Esophagus muscularis mucosa (tissue), 4 donors: ENCODE measurements around the gene SCAMP3. TPM values are rescaled to one million over a fixed set of nuclear protein-coding genes. Genes with fewer than 3 reads are reported as not detected.
A peak's percentile ranks its signal among the peaks of the same experiment; 100 is the strongest.
"Not testable (repeated sequence)": the region's sequence is repeated elsewhere in the genome, so short reads cannot be mapped to it uniquely, and the experiment has no call there.

Experiments used
- DNase-seq: peaks from one replicate; pipeline ENCODE4 v3.0.0-alpha.2; 2017; ENCODE audit errors: extremely low spot score
- H3K27ac ChIP-seq, 4 donors: fragments of 200-600 bp; sonication (generic); replicated peaks in 1 of 4; 1 replicate in 3 of 4; 2 replicates in 1 of 4; pipeline ENCODE4 v1.5.1; 2016 to 2019; ENCODE audit warnings: mild to moderate bottlenecking in 1 of 4
- H3K27me3 ChIP-seq, 4 donors: fragments of 200-600 bp; sonication (generic); one replicate each; pipeline versions ENCODE4 v1.5.1 to v1.6.0; 2016 to 2019
- H3K36me3 ChIP-seq, 4 donors: fragments of 200-600 bp; sonication (generic); one replicate each; pipeline ENCODE4 v1.5.1; 2016 to 2019
- H3K4me1 ChIP-seq, 4 donors: fragments of 200-600 bp; sonication (generic); one replicate each; pipeline ENCODE4 v1.5.1; 2016 to 2019
- H3K4me3 ChIP-seq, 4 donors: fragments of 200-600 bp; sonication (generic); 1 replicate in 2 of 4; 2 replicates in 2 of 4; pipeline ENCODE4 v1.5.1; 2016 to 2019; ENCODE audit warnings: mild to moderate bottlenecking in 4 of 4, moderate library complexity in 1 of 4
- H3K9me3 ChIP-seq, 4 donors: fragments of 200-600 bp; sonication (generic); 1 replicate in 3 of 4; 2 replicates in 1 of 4; pipeline ENCODE4 v1.5.1; 2016 to 2019
- CTCF ChIP-seq, 3 experiments: fragments of 200-600 bp in 2 of 3; fragments of 450-650 bp in 1 of 3; sonication (generic) in 2 of 3; IDR thresholded peaks; one replicate each; pipeline ENCODE4 v1.5.1; 2017 to 2019; ENCODE audit warnings: antibody characterized with exemption in 3 of 3, mild to moderate bottlenecking in 2 of 3, moderate library complexity in 1 of 3
- EP300 ChIP-seq: sonication (generic); formaldehyde crosslinking; IDR thresholded peaks from one replicate; pipeline ENCODE4 v1.6.1; 2017; ENCODE audit warnings: antibody characterized with exemption
- POLR2A ChIP-seq: fragments of 450-650 bp; IDR thresholded peaks from one replicate; pipeline ENCODE4 v1.6.1; 2017; ENCODE audit warnings: antibody characterized with exemption, moderate library complexity, mild to moderate bottlenecking, low read depth
- POLR2AphosphoS5 ChIP-seq, 2 donors: sonication (generic); formaldehyde crosslinking; IDR thresholded peaks; one replicate each; pipeline ENCODE4 v1.6.1; 2017; ENCODE audit warnings: antibody characterized with exemption in 2 of 2
- WGBS: methylation state at CpG from one replicate; pipeline ENCODE4 v1.1.5; 2018; 5-methylcytosine and 5-hydroxymethylcytosine counted together
- intact Hi-C: fragments of 100-400 bp; cut with DNase I; formaldehyde crosslinking; loops from one replicate; pipeline ENCODE4 v1.15.1; 2023
- total RNA-seq, 4 donors: library from RNA; depleted of rRNA; stranded (reverse); fragments of >200 nt; gene quantifications; one replicate each; pipeline versions ENCODE4 v1.1.0 to v1.2.1, GENCODE V29; 2016

Gene SCAMP3
- total RNA-seq, 4 donors from 2014 or later = 33.6 to 56.0 (median 43.5) TPM

- Histone ChIP-seq H3K4me1 (peaks cover 8 to 13% (median 12%) of the 10 kb centered on the region in 4 donors), H3K27me3 (peaks cover 0 to 49% (median 12%) of the 10 kb centered on the region in 4 donors), H3K27ac (no peak overlapping the region), H3K36me3 (no peaks in the 10 kb centered on the region), H3K9me3 (no peaks in the 10 kb centered on the region), H3K4me3 (peak overlapping the region; percentile 16 to 40 (median 24))
- 86% methylated on average over 2 of the region's 46 CpGs for WGBS
- TF ChIP-seq EP300 = no peak
- no peak for TF ChIP-seq POLR2A
- TF ChIP-seq POLR2AphosphoS5 (IDR thresholded peaks at IDR 0.05) = no peak
- no peak for TF ChIP-seq CTCF (IDR thresholded peaks at IDR 0.05)
- DNase-seq = no peak
- intact Hi-C loops = no loop called here
Measured at GRCh38 chr1:155294520-155295182, 32.5 kb upstream of the SCAMP3 start.

GRCh38 chr1:155293086-155293749 lies 31.1 kb upstream of the SCAMP3 start:
- Histone ChIP-seq H3K9me3 (no peaks in the 10 kb centered on the region), H3K4me3 (no peak overlapping the region), H3K36me3 (peaks cover 0 to under 1% (median 0%) of the 10 kb centered on the region in 4 donors), H3K27me3 (peaks cover 0 to 45% (median 12%) of the 10 kb centered on the region in 4 donors), H3K27ac (no peak overlapping the region), H3K4me1 (peaks cover 8 to 13% (median 12%) of the 10 kb centered on the region in 4 donors)
- TF ChIP-seq CTCF (IDR thresholded peaks at IDR 0.05) (no peak), POLR2A (no peak), EP300 (no peak), POLR2AphosphoS5 (IDR thresholded peaks at IDR 0.05) (no peak)
- 88% methylated on average over 17 of the region's 17 CpGs for WGBS
- intact Hi-C loops = no loop called here
- no peak for DNase-seq

- H3K27ac ChIP-seq, H3K9me3 ChIP-seq, H3K36me3 ChIP-seq, H3K4me3 ChIP-seq, DNase-seq, intact Hi-C loops: not testable (repeated sequence)
- 94% methylated on average over 5 of the region's 10 CpGs for WGBS
- H3K4me1 ChIP-seq = peaks cover 8 to 13% (median 12%) of the 10 kb centered on the region in 4 donors
- peaks cover 0 to 25% (median 12%) of the 10 kb centered on the region in 4 donors for H3K27me3 ChIP-seq
Measured at GRCh38 chr1:155291006-155291405, 28.8 kb upstream of the SCAMP3 start.

GRCh38 chr1:155287987-155288543 lies 25.9 kb upstream of the SCAMP3 start:
- TF ChIP-seq POLR2AphosphoS5 (IDR thresholded peaks at IDR 0.05) = no peak
- no peak for TF ChIP-seq POLR2A
- TF ChIP-seq EP300 = no peak
- H3K36me3 ChIP-seq = peaks cover 0 to 12% (median 0%) of the 10 kb centered on the region in 4 donors
- H3K9me3 ChIP-seq = no peaks in the 10 kb centered on the region
- intact Hi-C loops = no loop called here
- no peaks in the 10 kb centered on the region for H3K4me1 ChIP-seq
- 91% methylated on average over 16 of the region's 21 CpGs for whole genome bisulfite sequencing
- DNase-seq = no peak
- H3K27ac ChIP-seq = no peak overlapping the region
- H3K27me3 ChIP-seq = no peaks in the 10 kb centered on the region
- no peak overlapping the region for H3K4me3 ChIP-seq

- Histone ChIP-seq H3K9me3 (no peaks in the 10 kb centered on the region), H3K27me3 (no peaks in the 10 kb centered on the region), H3K4me1 (no peaks in the 10 kb centered on the region), H3K36me3 (peaks cover 0 to 18% (median 0%) of the 10 kb centered on the region in 4 donors), H3K27ac (no peak overlapping the region), H3K4me3 (no peak overlapping the region)
- WGBS = 100% methylated on average over 2 of the region's 2 CpGs
- no peak for DNase-seq
- TF ChIP-seq EP300 = no peak
- no peak for TF ChIP-seq POLR2AphosphoS5 (IDR thresholded peaks at IDR 0.05)
- TF ChIP-seq CTCF (IDR thresholded peaks at IDR 0.05) = no peak
- no peak for TF ChIP-seq POLR2A
- intact Hi-C loops = no loop called here
Measured at GRCh38 chr1:155286544-155286943, 24.4 kb upstream of the SCAMP3 start.
